GM12878 (cell line): ENCODE measurements around the gene GPLD1. TPM values are rescaled to one million over a fixed set of nuclear protein-coding genes. Genes with fewer than 3 reads are reported as not detected.

ENCODE experiments used
- ATAC-seq: fragments of 200-7000 bp; cut with Tn5 transposase; 3 replicates; pipeline ENCODE4 v1.9.1; 2020; ENCODE audit warnings: mild to moderate bottlenecking, moderate library complexity
- Bru-seq: library from RNA; stranded (reverse); fragments of 400-500 nt; gene quantifications from one replicate; lab custom pipeline; 2021; lab: Mats Ljungman, UMichigan
- BruChase-seq, 2 experiments: library from RNA; stranded (reverse); fragments of 400-500 nt; gene quantifications; one replicate each; lab custom pipeline; 2021; lab: Mats Ljungman, UMichigan
- BruUV-seq: library from RNA; stranded (reverse); fragments of 400-500 nt; replicated peaks from 2 replicates; lab custom pipeline; 2021; lab: Mats Ljungman, UMichigan
- CTCF ChIA-PET: fragments of 300-600 bp; sonication (Branson Sonifier 250); formaldehyde crosslinking; extraction: SDS; loops from one replicate; lab custom pipeline; 2021; ENCODE audit warnings: inconsistent platforms; lab: Yijun Ruan, JAX
- POLR2A ChIA-PET: fragments of 350-600 bp; formaldehyde crosslinking; extraction: SDS; loops from one replicate; lab custom pipeline; 2021; ENCODE audit warnings: inconsistent platforms; lab: Charles Lee
- RAD21 ChIA-PET: fragments of 300-600 bp; sonication (Branson Sonifier 250); formaldehyde crosslinking; loops from one replicate; lab custom pipeline; 2023; ENCODE audit warnings: antibody characterized with exemption; ENCODE audit not compliant: unreplicated experiment; lab: Charles Lee
- SMC1A ChIA-PET: fragments of 300-600 bp; sonication (Branson Sonifier 250); formaldehyde crosslinking; loops from one replicate; lab custom pipeline; 2023; ENCODE audit not compliant: unreplicated experiment, uncharacterized antibody; lab: Charles Lee
- DNase-seq: peaks from one replicate; pipeline ENCODE4 v3.0.0-alpha.2; 2011; ENCODE audit warnings: low read depth, low spot score
- FAIRE-seq: peaks from 3 replicates; lab custom pipeline; 2011; peaks lifted over from hg19 to GRCh38; lab: Jason Lieb, UNC
- H2AFZ ChIP-seq: 2 replicates; pipeline ENCODE4 v1.6.0; 2011; ENCODE audit warnings: low read depth, low read length, control low read depth; ENCODE audit not compliant: control insufficient read depth
- H3K27ac ChIP-seq: 2 replicates; pipeline ENCODE4 v1.5.1; 2011; ENCODE audit warnings: control low read depth; ENCODE audit not compliant: control insufficient read depth, insufficient read depth
- H3K27me3 ChIP-seq, 2 experiments: replicated peaks in 1 of 2; 2 replicates each; pipeline versions ENCODE4 v1.6.0 to v1.6.1; 2011; ENCODE audit warnings: low read length in 1 of 2; ENCODE audit not compliant: control insufficient read depth in 2 of 2, insufficient read depth in 2 of 2
- H3K36me3 ChIP-seq, 2 experiments: 2 replicates each; pipeline ENCODE4 v1.5.1; 2011; ENCODE audit warnings: low read length in 1 of 2; ENCODE audit not compliant: control insufficient read depth in 2 of 2, insufficient read depth in 2 of 2
- H3K4me1 ChIP-seq: 2 replicates; pipeline ENCODE4 v1.6.1; 2011; ENCODE audit warnings: mild to moderate bottlenecking, low read length, moderate library complexity, mixed read lengths; ENCODE audit not compliant: control insufficient read depth, insufficient read depth
- H3K4me2 ChIP-seq: 2 replicates; pipeline ENCODE4 v1.6.0; 2011; ENCODE audit warnings: control low read depth; ENCODE audit not compliant: control insufficient read depth, insufficient read depth
- H3K4me3 ChIP-seq: fragments of 200-600 bp; sonication (generic); 2 replicates; pipeline ENCODE4 v1.5.1; 2016
- H3K79me2 ChIP-seq: 2 replicates; pipeline ENCODE4 v1.6.0; 2011; ENCODE audit warnings: low read length; ENCODE audit not compliant: control insufficient read depth, insufficient read depth
- H3K9ac ChIP-seq: 2 replicates; pipeline ENCODE4 v1.8.0; 2011; ENCODE audit warnings: low read length, control low read depth, mixed read lengths; ENCODE audit not compliant: control insufficient read depth, insufficient read depth
- H3K9me3 ChIP-seq: replicated peaks from 3 replicates; pipeline ENCODE4 v1.5.1; 2011; ENCODE audit warnings: mild to moderate bottlenecking, low read length; ENCODE audit not compliant: control insufficient read depth, insufficient read depth
- H4K20me1 ChIP-seq: 2 replicates; pipeline ENCODE4 v1.6.0; 2011; ENCODE audit not compliant: control insufficient read depth, insufficient read depth
- BCL11A ChIP-seq: IDR thresholded peaks from 2 replicates; pipeline ENCODE4 v1.6.1; 2011; ENCODE audit warnings: low read depth, low read length
- BRCA1 ChIP-seq: IDR thresholded peaks from 2 replicates; pipeline ENCODE4 v1.6.1; 2011; ENCODE audit warnings: low read depth, low read length, improper control_type of control experiment
- CBX5 ChIP-seq: sonication (generic); IDR thresholded peaks from 2 replicates; pipeline ENCODE4 v1.6.1; 2016; ENCODE audit warnings: low read depth, moderate library complexity, mild to moderate bottlenecking, inconsistent platforms
- CHD2 ChIP-seq: IDR thresholded peaks from 2 replicates; pipeline ENCODE4 v1.6.1; 2011; ENCODE audit warnings: low read depth, low read length, improper control_type of control experiment, borderline replicate concordance
- EP300 ChIP-seq, 2 experiments: fragments of 150-350 bp in 1 of 2; IDR thresholded peaks; 2 replicates each; pipeline ENCODE4 v1.6.1; 2011 to 2012; ENCODE audit warnings: low read depth in 2 of 2, low read length in 2 of 2, borderline replicate concordance in 1 of 2, improper control_type of control experiment in 1 of 2, inconsistent platforms in 1 of 2; ENCODE audit not compliant: control insufficient read depth in 1 of 2
- MEF2B ChIP-seq: fragments of 450-650 bp; IDR thresholded peaks from 2 replicates; pipeline ENCODE4 v1.6.1; 2018; ENCODE audit warnings: mild to moderate bottlenecking, moderate library complexity; ENCODE audit not compliant: partially characterized antibody, poor library complexity, severe bottlenecking
- MTA2 ChIP-seq: fragments of 450-650 bp; IDR thresholded peaks from 2 replicates; pipeline ENCODE4 v1.6.1; 2016; ENCODE audit warnings: low read depth, mild to moderate bottlenecking, moderate library complexity
- NFXL1 ChIP-seq: fragments of 450-650 bp; IDR thresholded peaks from 2 replicates; pipeline ENCODE4 v1.6.1; 2017; ENCODE audit warnings: antibody characterized with exemption, mild to moderate bottlenecking, borderline replicate concordance
- NR2C2 ChIP-seq: IDR thresholded peaks from 2 replicates; pipeline ENCODE4 v1.6.1; 2011; ENCODE audit warnings: borderline replicate concordance, low read depth; ENCODE audit not compliant: control insufficient read depth, insufficient read length
- NRF1 ChIP-seq: conservative IDR thresholded peaks from 2 replicates; pipeline ENCODE4 v1.6.1; 2011; ENCODE audit warnings: mild to moderate bottlenecking, low read depth, low read length, improper control_type of control experiment
- YBX1 ChIP-seq: fragments of 450-650 bp; IDR thresholded peaks from 2 replicates; pipeline ENCODE4 v1.6.1; 2016; ENCODE audit warnings: antibody characterized with exemption
- ZSCAN29 ChIP-seq: fragments of 450-650 bp; IDR thresholded peaks from 2 replicates; pipeline ENCODE4 v1.6.1; 2017; ENCODE audit warnings: mild to moderate bottlenecking, moderate library complexity
- WGBS: methylation state at CpG from one replicate; pipeline ENCODE4 v1.1.6; 2016; ENCODE audit warnings: low lambda C conversion rate; ENCODE audit not compliant: insufficient replicate concordance, insufficient coverage; ENCODE audit errors: missing lambda C conversion rate; 5-methylcytosine and 5-hydroxymethylcytosine counted together
- in situ Hi-C: fragments of 300-500 bp; cut with MboI; formaldehyde crosslinking; loops from 9 replicates; pipeline ENCODE4 v1.14.3; 2018; ENCODE audit warnings: mixed read lengths
- intact Hi-C: fragments of 100-400 bp; cut with micrococcal nuclease; formaldehyde crosslinking; loops from one replicate; pipeline ENCODE4 v1.14.2; 2022; ENCODE audit not compliant: unreplicated experiment
- long read RNA-seq, 2 experiments: library from polyadenylated mRNA; unstranded; transcript quantifications; one replicate each; pipeline ENCODE4 v2.0.0, GENCODE V29; 2019 to 2020
- polyA minus RNA-seq, 3 experiments: library from RNA; depleted of rRNA, polyadenylated mRNA; stranded (reverse); fragments of >200 nt; gene quantifications; 2 replicates each; pipeline ENCODE4 v1.2.3, GENCODE V29; 2011
- polyA plus RNA-seq, 11 experiments: library from polyadenylated mRNA; depleted of rRNA in 4 of 11; unstranded in 6 of 11; stranded (reverse) in 5 of 11; fragments of >200 nt; fragmentation: Nextera tagmentation in 4 of 11; fragmentation: Illumina TruSeq in 1 of 11; extraction: Ambion mirVana in 4 of 11; extraction: Trizol in 1 of 11; gene quantifications; 1 replicate in 1 of 11; 2 replicates in 10 of 11; pipeline versions ENCODE4 v1.2.1 to v1.2.3, GENCODE V29; 2011 to 2016; ENCODE audit warnings: inconsistent platforms in 2 of 11, missing spikeins in 2 of 11, low read depth in 1 of 11
- total RNA-seq, 4 experiments: library from RNA; depleted of rRNA in 3 of 4; stranded (reverse); fragments of >200 nt in 3 of 4; fragmentation: Illumina TruSeq in 1 of 4; extraction: Trizol in 1 of 4; gene quantifications; 2 replicates each; pipeline versions ENCODE4 v1.2.1 to v1.2.3, GENCODE V29; 2013 to 2021
- TF ChIP-seq, protein P1 (sequence below): fragments of 450-650 bp; IDR thresholded peaks from 2 replicates; pipeline ENCODE4 v1.6.1; 2017; ENCODE audit warnings: mild to moderate bottlenecking
- TF ChIP-seq, protein P2 (sequence below): fragments of 450-650 bp; conservative IDR thresholded peaks from 2 replicates; pipeline ENCODE4 v1.6.1; 2017; ENCODE audit warnings: mild to moderate bottlenecking, moderate library complexity

GPLD1 gene, protein sequence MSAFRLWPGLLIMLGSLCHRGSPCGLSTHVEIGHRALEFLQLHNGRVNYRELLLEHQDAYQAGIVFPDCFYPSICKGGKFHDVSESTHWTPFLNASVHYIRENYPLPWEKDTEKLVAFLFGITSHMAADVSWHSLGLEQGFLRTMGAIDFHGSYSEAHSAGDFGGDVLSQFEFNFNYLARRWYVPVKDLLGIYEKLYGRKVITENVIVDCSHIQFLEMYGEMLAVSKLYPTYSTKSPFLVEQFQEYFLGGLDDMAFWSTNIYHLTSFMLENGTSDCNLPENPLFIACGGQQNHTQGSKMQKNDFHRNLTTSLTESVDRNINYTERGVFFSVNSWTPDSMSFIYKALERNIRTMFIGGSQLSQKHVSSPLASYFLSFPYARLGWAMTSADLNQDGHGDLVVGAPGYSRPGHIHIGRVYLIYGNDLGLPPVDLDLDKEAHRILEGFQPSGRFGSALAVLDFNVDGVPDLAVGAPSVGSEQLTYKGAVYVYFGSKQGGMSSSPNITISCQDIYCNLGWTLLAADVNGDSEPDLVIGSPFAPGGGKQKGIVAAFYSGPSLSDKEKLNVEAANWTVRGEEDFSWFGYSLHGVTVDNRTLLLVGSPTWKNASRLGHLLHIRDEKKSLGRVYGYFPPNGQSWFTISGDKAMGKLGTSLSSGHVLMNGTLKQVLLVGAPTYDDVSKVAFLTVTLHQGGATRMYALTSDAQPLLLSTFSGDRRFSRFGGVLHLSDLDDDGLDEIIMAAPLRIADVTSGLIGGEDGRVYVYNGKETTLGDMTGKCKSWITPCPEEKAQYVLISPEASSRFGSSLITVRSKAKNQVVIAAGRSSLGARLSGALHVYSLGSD
- total RNA-seq (2013; cell fraction: nucleolus; rRNA removed), result 9.6 and 11.9 TPM in 2 replicates
- total RNA-seq (2014; rRNA removed) (1.0 TPM in 2 replicates), total RNA-seq (2014; rRNA removed; fragmentation: Illumina TruSeq; extraction: Trizol) (0.60 and 1.0 TPM in 2 replicates), total RNA-seq (2021) (1.0 and 1.2 TPM in 2 replicates), polyA plus RNA-seq (2011; rRNA removed) (0.73 and 0.75 TPM in 2 replicates), polyA plus RNA-seq (2014; fragmentation: Illumina TruSeq; extraction: Trizol) (0.51 and 0.60 TPM in 2 replicates), polyA plus RNA-seq (2014; fragmentation: Nextera tagmentation; extraction: Ambion mirVana) (under 1 TPM; 0.13 to 0.16 TPM), polyA plus RNA-seq (2014; rRNA removed) (0.46 and 0.99 TPM in 2 replicates), polyA plus RNA-seq (2016; fragmentation: Nextera tagmentation; extraction: Ambion mirVana) (under 1 TPM; 0.04 to 0.66 TPM), polyA minus RNA-seq (2011; rRNA and poly(A)+ RNA removed) (0.77 and 1.1 TPM in 2 replicates), Bru-seq, nascent RNA (percentile 38 among the genes with signal in this experiment), BruChase-seq, experiment 1, labeled RNA remaining after a 6-hour chase (percentile 34 among the genes with signal in this experiment), BruChase-seq, experiment 2, labeled RNA remaining after a 2-hour chase (percentile 35 among the genes with signal in this experiment)
- polyA plus RNA-seq (2011; ENCODE audit: low read depth), result 0.28 TPM
- polyA plus RNA-seq (2011; cell fraction: cytosol; rRNA removed), result 0.36 and 0.48 TPM in 2 replicates
- 1.3 and 1.4 TPM in 2 replicates for polyA plus RNA-seq (2011; cell fraction: nucleus; rRNA removed)
- 0.57 and 0.58 TPM in 2 replicates for polyA plus RNA-seq (2012)
- not detected in 2 replicates for polyA minus RNA-seq (2011; cell fraction: cytosol; rRNA and poly(A)+ RNA removed)
- 0.85 and 1.1 TPM in 2 replicates for polyA minus RNA-seq (2011; cell fraction: nucleus; rRNA and poly(A)+ RNA removed)
- long read RNA-seq, experiment 1, result 0 reads
- long read RNA-seq, experiment 2, result 0 reads

DNA sequence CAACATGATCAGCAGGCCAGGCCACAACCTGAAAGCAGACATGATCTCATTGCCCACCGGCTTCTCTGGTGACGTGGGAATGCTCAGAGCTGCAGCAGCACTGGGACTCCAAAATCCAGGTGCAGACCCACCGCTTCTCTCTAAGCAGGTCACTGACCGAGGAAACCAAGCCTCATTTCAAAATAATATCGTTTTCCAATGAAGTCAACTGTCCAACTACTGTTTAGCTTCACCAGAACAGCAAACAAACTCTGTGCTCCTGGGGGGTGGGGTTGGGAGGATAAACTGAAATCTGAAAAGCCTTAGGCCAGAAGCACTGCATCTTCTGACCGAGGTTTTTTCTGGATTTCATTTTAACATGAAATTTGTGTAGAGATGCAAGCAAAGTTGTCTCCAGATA, at the start of gene GPLD1:
Gene GPLD1, minus strand, starts transcription at position 109 of the 400 bp plus-strand sequence. Its CDS starts 67 bp downstream, at position 42.
- no peak within 1 kb of the TSS for H3K9ac ChIP-seq
- ATAC-seq (no peak), FAIRE-seq (no peak), DNase-seq (no peak)
- ChIA-PET POLR2A (no interaction called here), RAD21 (no interaction called here), CTCF (interaction anchor here (1.0 to 11.3 kb wide), 3 partner anchors 33 to 92 kb away, joined by 3 to 233 read pairs (median 4); no protein-coding TSS in a partner anchor), SMC1A (interaction anchor here (1.4 to 2.2 kb wide), 2 partner anchors 32 to 33 kb away, joined by 6 to 7 read pairs; no protein-coding TSS in a partner anchor)
- TF ChIP-seq BCL11A, result no peak
- no peak for TF ChIP-seq NR2C2
- no peak for TF ChIP-seq MTA2
- TF ChIP-seq, protein P1, sequence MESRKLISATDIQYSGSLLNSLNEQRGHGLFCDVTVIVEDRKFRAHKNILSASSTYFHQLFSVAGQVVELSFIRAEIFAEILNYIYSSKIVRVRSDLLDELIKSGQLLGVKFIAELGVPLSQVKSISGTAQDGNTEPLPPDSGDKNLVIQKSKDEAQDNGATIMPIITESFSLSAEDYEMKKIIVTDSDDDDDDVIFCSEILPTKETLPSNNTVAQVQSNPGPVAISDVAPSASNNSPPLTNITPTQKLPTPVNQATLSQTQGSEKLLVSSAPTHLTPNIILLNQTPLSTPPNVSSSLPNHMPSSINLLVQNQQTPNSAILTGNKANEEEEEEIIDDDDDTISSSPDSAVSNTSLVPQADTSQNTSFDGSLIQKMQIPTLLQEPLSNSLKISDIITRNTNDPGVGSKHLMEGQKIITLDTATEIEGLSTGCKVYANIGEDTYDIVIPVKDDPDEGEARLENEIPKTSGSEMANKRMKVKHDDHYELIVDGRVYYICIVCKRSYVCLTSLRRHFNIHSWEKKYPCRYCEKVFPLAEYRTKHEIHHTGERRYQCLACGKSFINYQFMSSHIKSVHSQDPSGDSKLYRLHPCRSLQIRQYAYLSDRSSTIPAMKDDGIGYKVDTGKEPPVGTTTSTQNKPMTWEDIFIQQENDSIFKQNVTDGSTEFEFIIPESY, result no peak
- TF ChIP-seq, protein P2, sequence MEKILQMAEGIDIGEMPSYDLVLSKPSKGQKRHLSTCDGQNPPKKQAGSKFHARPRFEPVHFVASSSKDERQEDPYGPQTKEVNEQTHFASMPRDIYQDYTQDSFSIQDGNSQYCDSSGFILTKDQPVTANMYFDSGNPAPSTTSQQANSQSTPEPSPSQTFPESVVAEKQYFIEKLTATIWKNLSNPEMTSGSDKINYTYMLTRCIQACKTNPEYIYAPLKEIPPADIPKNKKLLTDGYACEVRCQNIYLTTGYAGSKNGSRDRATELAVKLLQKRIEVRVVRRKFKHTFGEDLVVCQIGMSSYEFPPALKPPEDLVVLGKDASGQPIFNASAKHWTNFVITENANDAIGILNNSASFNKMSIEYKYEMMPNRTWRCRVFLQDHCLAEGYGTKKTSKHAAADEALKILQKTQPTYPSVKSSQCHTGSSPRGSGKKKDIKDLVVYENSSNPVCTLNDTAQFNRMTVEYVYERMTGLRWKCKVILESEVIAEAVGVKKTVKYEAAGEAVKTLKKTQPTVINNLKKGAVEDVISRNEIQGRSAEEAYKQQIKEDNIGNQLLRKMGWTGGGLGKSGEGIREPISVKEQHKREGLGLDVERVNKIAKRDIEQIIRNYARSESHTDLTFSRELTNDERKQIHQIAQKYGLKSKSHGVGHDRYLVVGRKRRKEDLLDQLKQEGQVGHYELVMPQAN, result no peak
- no peak for TF ChIP-seq ZSCAN29
- TF ChIP-seq BRCA1, result no peak
- no peak for TF ChIP-seq CHD2
- TF ChIP-seq EP300 (IDR thresholded peaks at IDR 0.05; ENCODE audit: borderline replicate concordance in 1 of 2, control insufficient read depth in 1 of 2, low read depth in 2 of 2, low read length in 2 of 2), result no peak
- TF ChIP-seq NFXL1, result no peak
- TF ChIP-seq MEF2B, result no peak
- TF ChIP-seq CBX5, result no peak
- no peak for TF ChIP-seq NRF1
- TF ChIP-seq YBX1, result no peak
- in situ Hi-C loops, result no loop called here
- no peak within 1 kb of the TSS for H3K4me2 ChIP-seq
- no peaks in the 10 kb centered on the region for H3K79me2 ChIP-seq
- 74% methylated on average over 6 of the region's 6 CpGs for WGBS
- intact Hi-C loops, result no loop called here
- H3K36me3 ChIP-seq, result no peaks in the 10 kb centered on the region
- H3K9me3 ChIP-seq, result no peaks in the 10 kb centered on the region
- peaks cover 3% of the 10 kb centered on the region; the same call in 1 of the 2 replicates for H3K4me1 ChIP-seq
- H3K27ac ChIP-seq, result no peak within 1 kb of the TSS
- no peak within 1 kb of the TSS for H3K4me3 ChIP-seq
- H4K20me1 ChIP-seq, result no peaks in the 10 kb centered on the region
- no peak within 1 kb of the TSS for H2AFZ ChIP-seq
- no TSS peak for BruUV-seq
- H3K27me3 ChIP-seq, result no peaks in the 10 kb centered on the region
